Liver (tissue), 9 donors: ENCODE data around the gene ALDH1L1. TPM values are rescaled to one million over a fixed set of nuclear protein-coding genes. Genes with fewer than 3 reads are reported as not detected.

ENCODE experiments used
- DNase-seq: peaks from one replicate; pipeline ENCODE4 v3.0.0-alpha.2; 2017; ENCODE audit warnings: low spot score
- H3K27ac ChIP-seq, 2 donors: one replicate each; pipeline ENCODE4 v1.7.0; 2013; ENCODE audit warnings: inconsistent platforms in 2 of 2, low read length in 2 of 2, control low read depth in 1 of 2, low read depth in 1 of 2, mild to moderate bottlenecking in 1 of 2
- H3K27me3 ChIP-seq, 4 donors: one replicate each; pipeline versions ENCODE4 v1.6.1 to v1.7.0; 2013; ENCODE audit warnings: low read length in 3 of 4, inconsistent platforms in 1 of 4, mild to moderate bottlenecking in 1 of 4, moderate library complexity in 1 of 4; ENCODE audit not compliant: control insufficient read depth in 4 of 4, insufficient read depth in 4 of 4
- H3K36me3 ChIP-seq, 4 donors: one replicate each; pipeline versions ENCODE4 v1.6.1 to v1.7.0; 2013; ENCODE audit warnings: low read length in 3 of 4, mild to moderate bottlenecking in 3 of 4, low read depth in 1 of 4, moderate library complexity in 1 of 4; ENCODE audit not compliant: control insufficient read depth in 4 of 4, insufficient read depth in 3 of 4
- H3K4me1 ChIP-seq, 4 donors: one replicate each; pipeline versions ENCODE4 v1.6.1 to v1.7.0; 2013; ENCODE audit warnings: low read length in 3 of 4, mild to moderate bottlenecking in 3 of 4, moderate library complexity in 1 of 4; ENCODE audit not compliant: control insufficient read depth in 4 of 4, insufficient read depth in 4 of 4
- H3K4me3 ChIP-seq, 3 donors: one replicate each; pipeline versions ENCODE4 v1.6.1 to v1.7.0; 2013; ENCODE audit warnings: low read length in 3 of 3, control low read depth in 1 of 3, low read depth in 1 of 3, mild to moderate bottlenecking in 1 of 3
- H3K9ac ChIP-seq, 2 donors: one replicate each; pipeline ENCODE4 v1.7.0; 2013; ENCODE audit warnings: low read length in 2 of 2, mild to moderate bottlenecking in 2 of 2, moderate library complexity in 2 of 2, control low read depth in 1 of 2, low read depth in 1 of 2
- H3K9me3 ChIP-seq, 4 donors: one replicate each; pipeline versions ENCODE4 v1.6.1 to v1.7.0; 2013; ENCODE audit warnings: low read length in 3 of 4; ENCODE audit not compliant: control insufficient read depth in 4 of 4
- ATF3 ChIP-seq: IDR thresholded peaks from 2 replicates; pipeline ENCODE4 v1.6.1; 2016; ENCODE audit warnings: antibody characterized with exemption
- CTCF ChIP-seq: fragments of 150-350 bp; IDR thresholded peaks from 2 replicates; pipeline ENCODE4 v1.5.1; 2017; ENCODE audit warnings: improper control_type of control experiment, low read depth, low read length; ENCODE audit not compliant: missing input control
- EGR1 ChIP-seq, 2 donors: IDR thresholded peaks; 2 replicates each; pipeline ENCODE4 v1.6.1; 2016 to 2018; ENCODE audit warnings: antibody characterized with exemption in 2 of 2, low read depth in 2 of 2
- FOXA1 ChIP-seq: IDR thresholded peaks from 2 replicates; pipeline ENCODE4 v1.6.1; 2016; ENCODE audit warnings: antibody characterized with exemption
- FOXA2 ChIP-seq: IDR thresholded peaks from 2 replicates; pipeline ENCODE4 v1.6.1; 2016; ENCODE audit warnings: antibody characterized with exemption
- GABPA ChIP-seq, 2 donors: IDR thresholded peaks in 1 of 2; conservative IDR thresholded peaks in 1 of 2; 2 replicates each; pipeline ENCODE4 v1.6.1; 2016; ENCODE audit warnings: antibody characterized with exemption in 2 of 2, mild to moderate bottlenecking in 1 of 2, moderate library complexity in 1 of 2
- HNF4A ChIP-seq, 2 donors: conservative IDR thresholded peaks; 2 replicates each; pipeline ENCODE4 v1.6.1; 2016; ENCODE audit warnings: antibody characterized with exemption in 2 of 2, mild to moderate bottlenecking in 2 of 2
- HNF4G ChIP-seq: IDR thresholded peaks from 2 replicates; pipeline ENCODE4 v1.6.1; 2016; ENCODE audit warnings: antibody characterized with exemption
- JUND ChIP-seq, 2 donors: IDR thresholded peaks; 2 replicates each; pipeline ENCODE4 v1.6.1; 2016; ENCODE audit warnings: antibody characterized with exemption in 2 of 2
- MAX ChIP-seq: IDR thresholded peaks from 2 replicates; pipeline ENCODE4 v1.6.1; 2016; ENCODE audit warnings: antibody characterized with exemption
- NR2F2 ChIP-seq: IDR thresholded peaks from 2 replicates; pipeline ENCODE4 v1.6.1; 2016; ENCODE audit warnings: antibody characterized with exemption
- RAD21 ChIP-seq, 2 donors: IDR thresholded peaks; 2 replicates each; pipeline ENCODE4 v1.6.1; 2016; ENCODE audit warnings: antibody characterized with exemption in 2 of 2, mild to moderate bottlenecking in 2 of 2
- REST ChIP-seq: IDR thresholded peaks from 2 replicates; pipeline ENCODE4 v1.6.1; 2016; ENCODE audit warnings: antibody characterized with exemption, mild to moderate bottlenecking
- RXRA ChIP-seq, 2 donors: IDR thresholded peaks; 2 replicates each; pipeline ENCODE4 v1.6.1; 2017 to 2018; ENCODE audit warnings: antibody characterized with exemption in 2 of 2, mild to moderate bottlenecking in 1 of 2
- SP1 ChIP-seq: IDR thresholded peaks from 2 replicates; pipeline ENCODE4 v1.6.1; 2018; ENCODE audit warnings: antibody characterized with exemption, mild to moderate bottlenecking
- TAF1 ChIP-seq: conservative IDR thresholded peaks from 2 replicates; pipeline ENCODE4 v1.6.1; 2016; ENCODE audit warnings: antibody characterized with exemption, mild to moderate bottlenecking
- YY1 ChIP-seq: IDR thresholded peaks from 2 replicates; pipeline ENCODE4 v1.6.1; 2016; ENCODE audit warnings: antibody characterized with exemption, mild to moderate bottlenecking
- ZBTB33 ChIP-seq: IDR thresholded peaks from 2 replicates; pipeline ENCODE4 v1.6.1; 2016; ENCODE audit warnings: antibody characterized with exemption
- WGBS: extraction: QIAGEN DNeasy Blood & Tissue Kit; methylation state at CpG from one replicate; pipeline ENCODE4 v1.1.7; 2013; 5-methylcytosine and 5-hydroxymethylcytosine counted together
- polyA plus RNA-seq, 2 donors: library from polyadenylated mRNA; stranded (reverse) in 1 of 2; unstranded in 1 of 2; fragments of 200-250 nt in 1 of 2; fragments of >200 nt in 1 of 2; fragmentation: Nextera tagmentation in 1 of 2; extraction: Ambion mirVana in 1 of 2; gene quantifications; one replicate each; pipeline versions ENCODE4 v1.2.1 to v1.2.3, GENCODE V29; 2013 to 2015
- total RNA-seq, 2 donors: library from RNA; depleted of rRNA; stranded (reverse); fragments of >200 nt; gene quantifications; one replicate each; pipeline ENCODE4 v1.2.3, GENCODE V29; 2014
- donor health status: healthy.
- donor health status: healthy.
- donor health status: healthy.
- donor health status: healthy.
- donor health status: healthy.

Gene ALDH1L1
- total and polyA plus RNA-seq, 4 donors = 46.7 to 234 (median 147) TPM

- no peak overlapping the region for H3K27ac ChIP-seq
- no peak overlapping the region for H3K9ac ChIP-seq
- peaks cover 12 to 85% (median 63%) of the 10 kb centered on the region in 4 donors for H3K36me3 ChIP-seq
- no peaks in the 10 kb centered on the region for H3K9me3 ChIP-seq
- DNase-seq = peak; percentile 16
- no peak overlapping the region for H3K4me3 ChIP-seq
- WGBS = 91% methylated on average over 12 of the region's 12 CpGs
- no peak for TF ChIP-seq FOXA1
- TF ChIP-seq GABPA (IDR thresholded peaks at IDR 0.05 in 1 of 2, conservative IDR thresholded peaks at IDR 0.05 in 1 of 2) = no peak
- TF ChIP-seq JUND (IDR thresholded peaks at IDR 0.05) = no peak
- no peak for TF ChIP-seq ZBTB33
- TF ChIP-seq ATF3 = no peak
- TF ChIP-seq FOXA2 = no peak
- no peaks in the 10 kb centered on the region for H3K4me1 ChIP-seq
- H3K27me3 ChIP-seq = no peaks in the 10 kb centered on the region
Observed at GRCh38 chr3:126110431-126111125, 69.8 kb downstream of the ALDH1L1 start.

GRCh38 chr3:126109880-126110235 lies 70.5 kb downstream of the ALDH1L1 start:
- Histone ChIP-seq H3K4me3 (no peak overlapping the region), H3K27me3 (no peaks in the 10 kb centered on the region), H3K9me3 (no peaks in the 10 kb centered on the region), H3K27ac (no peak overlapping the region), H3K9ac (no peak overlapping the region), H3K36me3 (peaks cover 16 to 89% (median 65%) of the 10 kb centered on the region in 4 donors), H3K4me1 (no peaks in the 10 kb centered on the region)
- DNase-seq = no peak
- WGBS = 97% methylated on average over 10 of the region's 10 CpGs
- TF ChIP-seq HNF4G (no peak), GABPA (IDR thresholded peaks at IDR 0.05 in 1 of 2, conservative IDR thresholded peaks at IDR 0.05 in 1 of 2) (no peak), NR2F2 (no peak), SP1 (no peak), FOXA1 (no peak), ZBTB33 (no peak), TAF1 (no peak), RAD21 (IDR thresholded peaks at IDR 0.05) (no peak), REST (no peak), YY1 (no peak), MAX (no peak), HNF4A (conservative IDR thresholded peaks at IDR 0.05) (no peak), RXRA (IDR thresholded peaks at IDR 0.05) (no peak), EGR1 (IDR thresholded peaks at IDR 0.05; ENCODE audit: low read depth in 2 of 2) (no peak), ATF3 (no peak), CTCF (no peak), JUND (IDR thresholded peaks at IDR 0.05) (no peak), FOXA2 (no peak)
